Ovary (tissue), 9 donors: ENCODE measurements around the gene TBCK. TPM values are rescaled to one million over a fixed set of nuclear protein-coding genes. Genes with fewer than 3 reads are reported as not detected.

Source experiments
- DNase-seq, 5 donors: peaks; one replicate each; pipeline ENCODE4 v3.0.0-alpha.2; 2019 to 2020
- H3K27ac ChIP-seq, 2 donors: fragments of 200-600 bp; one replicate each; pipeline versions ENCODE4 v1.5.1 to v1.8.0; 2019 to 2022
- H3K27me3 ChIP-seq: fragments of 200-600 bp; one replicate; pipeline ENCODE4 v1.8.0; 2022
- H3K36me3 ChIP-seq: fragments of 200-600 bp; sonication (generic); one replicate; pipeline ENCODE4 v1.5.1; 2019
- H3K4me1 ChIP-seq: one replicate; pipeline ENCODE4 v1.8.1; 2013; ENCODE audit warnings: mild to moderate bottlenecking, moderate library complexity; ENCODE audit not compliant: insufficient read depth
- H3K4me3 ChIP-seq: fragments of 200-600 bp; sonication (generic); one replicate; pipeline ENCODE4 v1.5.1; 2017
- H3K9me3 ChIP-seq, 2 donors: fragments of 200-600 bp in 1 of 2; sonication (generic) in 1 of 2; one replicate each; pipeline versions ENCODE4 v1.5.1 to v1.8.1; 2013 to 2019; ENCODE audit warnings: mild to moderate bottlenecking in 1 of 2, moderate library complexity in 1 of 2
- EP300 ChIP-seq: sonication (generic); formaldehyde crosslinking; IDR thresholded peaks from one replicate; pipeline ENCODE4 v1.6.1; 2017; ENCODE audit warnings: antibody characterized with exemption
- POLR2A ChIP-seq: fragments of 450-650 bp; IDR thresholded peaks from one replicate; pipeline ENCODE4 v1.6.1; 2017; ENCODE audit warnings: antibody characterized with exemption, mild to moderate bottlenecking, moderate library complexity
- WGBS, 3 donors: extraction: QIAGEN DNeasy Blood & Tissue Kit in 1 of 3; methylation state at CpG; one replicate each; pipeline versions ENCODE4 v1.1.5 to v1.1.7; 2013 to 2017; 5-methylcytosine and 5-hydroxymethylcytosine counted together
- intact Hi-C, 4 donors: fragments of 100-400 bp; cut with DNase I; formaldehyde crosslinking; loops; one replicate each; pipeline versions ENCODE4 v1.11.0 to v1.15.1; 2022 to 2023
- polyA plus RNA-seq, 2 donors: library from polyadenylated mRNA; stranded (reverse); fragments of 200-250 nt in 1 of 2; fragments of 350-450 nt in 1 of 2; fragmentation: Illumina TruSeq in 1 of 2; extraction: RNeasy Lipid Tissue Mini Kit (QIAGEN cat#74804) in 1 of 2; gene quantifications; one replicate each; pipeline ENCODE4 v1.2.3, GENCODE V29; 2013 to 2014
- total RNA-seq, 7 donors: library from RNA; depleted of rRNA in 2 of 7; stranded (reverse); fragments of >200 nt in 2 of 7; fragmentation: NEBNext Ultra II Directional in 3 of 7; extraction: Animal tissue kit (Norgen Biotek cat#: 25700) in 3 of 7; gene quantifications; one replicate each; pipeline versions ENCODE4 v1.1.0 to v1.2.4, GENCODE V29; 2016 to 2023
- TF ChIP-seq, protein P1 (sequence below), 3 donors: fragments of 450-650 bp in 2 of 3; fragments of 200-600 bp in 1 of 3; IDR thresholded peaks; one replicate each; pipeline versions ENCODE4 v1.5.1 to v1.8.0; 2016 to 2022; ENCODE audit warnings: antibody characterized with exemption in 3 of 3, mild to moderate bottlenecking in 1 of 3
- donor health status: DM: no; HTN: no; CAD: no; lungs with moderate emphysema.
- donor health status: DM: no; HTN: no; CAD: no.
- donor health status: Bipolar disorder and iron deficiency.
- donor health status: DM: yes; HTN: yes; CAD: no.
- donor health status: DM: no; HTN: no; CAD: no.
- donor health status: DM: yes; HTN: yes; CAD: no.

The TBCK gene
- total and polyA plus RNA-seq, 9 donors = 13.6 to 50.1 (median 39.1) TPM

- DNase-seq = no peak
- Histone ChIP-seq H3K4me3 (no peak overlapping the region), H3K27me3 (no peaks in the 10 kb centered on the region), H3K4me1 (no peaks in the 10 kb centered on the region), H3K36me3 (no peaks in the 10 kb centered on the region), H3K27ac (no peak overlapping the region), H3K9me3 (no peaks in the 10 kb centered on the region)
- intact Hi-C loops = no loop called here
- TF ChIP-seq EP300 = no peak
- TF ChIP-seq, protein P1, sequence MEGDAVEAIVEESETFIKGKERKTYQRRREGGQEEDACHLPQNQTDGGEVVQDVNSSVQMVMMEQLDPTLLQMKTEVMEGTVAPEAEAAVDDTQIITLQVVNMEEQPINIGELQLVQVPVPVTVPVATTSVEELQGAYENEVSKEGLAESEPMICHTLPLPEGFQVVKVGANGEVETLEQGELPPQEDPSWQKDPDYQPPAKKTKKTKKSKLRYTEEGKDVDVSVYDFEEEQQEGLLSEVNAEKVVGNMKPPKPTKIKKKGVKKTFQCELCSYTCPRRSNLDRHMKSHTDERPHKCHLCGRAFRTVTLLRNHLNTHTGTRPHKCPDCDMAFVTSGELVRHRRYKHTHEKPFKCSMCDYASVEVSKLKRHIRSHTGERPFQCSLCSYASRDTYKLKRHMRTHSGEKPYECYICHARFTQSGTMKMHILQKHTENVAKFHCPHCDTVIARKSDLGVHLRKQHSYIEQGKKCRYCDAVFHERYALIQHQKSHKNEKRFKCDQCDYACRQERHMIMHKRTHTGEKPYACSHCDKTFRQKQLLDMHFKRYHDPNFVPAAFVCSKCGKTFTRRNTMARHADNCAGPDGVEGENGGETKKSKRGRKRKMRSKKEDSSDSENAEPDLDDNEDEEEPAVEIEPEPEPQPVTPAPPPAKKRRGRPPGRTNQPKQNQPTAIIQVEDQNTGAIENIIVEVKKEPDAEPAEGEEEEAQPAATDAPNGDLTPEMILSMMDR (IDR thresholded peaks at IDR 0.05) = no peak
Measured at GRCh38 chr4:106034751-106035150, 281.3 kb downstream of the TBCK start.

DNA sequence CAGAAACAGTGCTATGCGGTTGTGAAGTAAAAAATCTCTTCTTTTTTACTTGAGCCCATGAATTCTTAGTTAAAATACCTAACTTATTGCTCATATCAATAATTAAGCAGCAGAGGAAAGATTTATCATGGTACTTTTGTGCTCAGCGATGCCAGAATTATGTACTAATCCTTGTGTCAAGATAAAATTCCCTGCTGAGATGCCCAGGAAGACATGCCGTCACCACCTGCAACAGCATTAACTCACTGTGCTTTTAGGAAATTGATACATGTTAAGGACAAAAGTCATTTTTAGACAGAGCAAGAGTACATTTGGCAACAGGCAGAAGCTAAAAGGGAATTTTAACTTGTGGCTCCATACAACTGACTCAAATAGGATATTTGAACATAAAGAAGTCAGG, 281.8 kb downstream of the TBCK start:
- TF ChIP-seq POLR2A = no peak
- no peak for TF ChIP-seq EP300
- TF ChIP-seq, protein P1 (IDR thresholded peaks at IDR 0.05) = no peak
- H3K27ac ChIP-seq = no peak overlapping the region
- intact Hi-C loops = no loop called here
- no peaks in the 10 kb centered on the region for H3K27me3 ChIP-seq
- DNase-seq = no peak
- WGBS, 3 donors = 29 to 37% (median 36%) methylated on average over 3 of the region's 3 CpGs
- H3K4me3 ChIP-seq = no peak overlapping the region
- no peaks in the 10 kb centered on the region for H3K4me1 ChIP-seq
- no peaks in the 10 kb centered on the region for H3K9me3 ChIP-seq
- no peaks in the 10 kb centered on the region for H3K36me3 ChIP-seq

DNA sequence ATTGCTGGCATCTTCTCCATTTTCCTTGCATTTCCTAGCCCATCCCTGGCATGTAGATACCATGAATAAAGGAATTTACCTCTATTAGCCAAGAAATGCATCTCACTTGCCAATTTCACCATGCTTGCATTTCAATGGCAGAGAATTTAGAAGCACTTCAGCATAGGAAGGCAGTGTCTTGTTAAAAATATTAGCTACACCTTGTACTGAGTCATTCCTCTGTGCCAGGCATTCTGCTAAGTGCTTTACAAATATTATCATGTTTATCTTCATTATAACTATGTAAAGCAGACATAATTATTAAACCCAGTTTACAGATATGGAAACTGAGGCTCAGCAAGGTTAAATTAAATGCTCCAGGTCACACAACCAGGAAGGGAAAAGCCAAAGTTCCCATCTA, 282.5 kb downstream of the TBCK start:
- DNase-seq = no peak
- intact Hi-C loops = no loop called here
- H3K27me3 ChIP-seq = no peaks in the 10 kb centered on the region
- no peak overlapping the region for H3K27ac ChIP-seq
- no peaks in the 10 kb centered on the region for H3K4me1 ChIP-seq
- no peak overlapping the region for H3K4me3 ChIP-seq
- TF ChIP-seq, protein P1 (IDR thresholded peaks at IDR 0.05) = no peak
- TF ChIP-seq POLR2A = no peak
- no peak for TF ChIP-seq EP300
- H3K36me3 ChIP-seq = no peaks in the 10 kb centered on the region
- no peaks in the 10 kb centered on the region for H3K9me3 ChIP-seq

- Histone ChIP-seq H3K9me3 (no peaks in the 10 kb centered on the region), H3K36me3 (no peaks in the 10 kb centered on the region), H3K27me3 (no peaks in the 10 kb centered on the region), H3K27ac (no peak overlapping the region), H3K4me3 (no peak overlapping the region), H3K4me1 (no peaks in the 10 kb centered on the region)
- intact Hi-C loops = no loop called here
- WGBS, 3 donors = 64 to 94% (median 82%) methylated on average over 1 of the region's 1 CpG
- DNase-seq = no peak
- TF ChIP-seq POLR2A = no peak
- no peak for TF ChIP-seq EP300
- TF ChIP-seq, protein P1 (IDR thresholded peaks at IDR 0.05) = no peak
Measured at GRCh38 chr4:106032851-106033286, 283.1 kb downstream of the TBCK start.

- no peaks in the 10 kb centered on the region for H3K4me1 ChIP-seq
- no peaks in the 10 kb centered on the region for H3K27me3 ChIP-seq
- no peak for TF ChIP-seq POLR2A
- TF ChIP-seq, protein P1 (IDR thresholded peaks at IDR 0.05) = no peak
- TF ChIP-seq EP300 = no peak
- H3K27ac ChIP-seq = no peak overlapping the region
- DNase-seq = no peak
- intact Hi-C loops = no loop called here
- no peaks in the 10 kb centered on the region for H3K9me3 ChIP-seq
- no peak overlapping the region for H3K4me3 ChIP-seq
- WGBS, 3 donors = 92 to 100% (median 92%) methylated on average over 2 of the region's 2 CpGs
- H3K36me3 ChIP-seq = no peaks in the 10 kb centered on the region
Measured at GRCh38 chr4:106022454-106022853, 293.6 kb downstream of the TBCK start.
